WERI-Rb-1 (cell line): ENCODE data around the gene ANKRD44.

ENCODE experiments used
- DNase-seq: peaks from one replicate; pipeline ENCODE4 v3.0.0-alpha.2; 2020
- H3K27ac ChIP-seq: fragments of 250-450 bp; sonication (Bioruptor Pico); 2 replicates; pipeline ENCODE4 v1.5.1; 2020; ENCODE audit warnings: mild to moderate bottlenecking, moderate library complexity
- H3K27me3 ChIP-seq: fragments of 250-450 bp; sonication (Bioruptor Pico); 2 replicates; pipeline ENCODE4 v1.5.1; 2021; ENCODE audit warnings: mild to moderate bottlenecking, low read depth, moderate library complexity; ENCODE audit not compliant: insufficient read depth, severe bottlenecking
- H3K36me3 ChIP-seq: fragments of 250-450 bp; sonication (Bioruptor Pico); 2 replicates; pipeline ENCODE4 v1.5.1; 2020; ENCODE audit warnings: mild to moderate bottlenecking, moderate library complexity
- H3K4me3 ChIP-seq: 2 replicates; pipeline ENCODE4 v1.5.1; 2011; ENCODE audit warnings: low read depth, mild to moderate bottlenecking, control low read depth, low read length
- H3K9me3 ChIP-seq: fragments of 250-450 bp; sonication (Bioruptor Pico); 2 replicates; pipeline ENCODE4 v1.5.1; 2021; ENCODE audit warnings: mild to moderate bottlenecking, moderate library complexity; ENCODE audit not compliant: severe bottlenecking
- TF ChIP-seq, protein P1 (sequence below): IDR thresholded peaks from 2 replicates; pipeline ENCODE4 v1.5.1; 2011; ENCODE audit warnings: low read depth, mild to moderate bottlenecking, control low read depth, inconsistent platforms, low read length

Gene ANKRD44

DNA sequence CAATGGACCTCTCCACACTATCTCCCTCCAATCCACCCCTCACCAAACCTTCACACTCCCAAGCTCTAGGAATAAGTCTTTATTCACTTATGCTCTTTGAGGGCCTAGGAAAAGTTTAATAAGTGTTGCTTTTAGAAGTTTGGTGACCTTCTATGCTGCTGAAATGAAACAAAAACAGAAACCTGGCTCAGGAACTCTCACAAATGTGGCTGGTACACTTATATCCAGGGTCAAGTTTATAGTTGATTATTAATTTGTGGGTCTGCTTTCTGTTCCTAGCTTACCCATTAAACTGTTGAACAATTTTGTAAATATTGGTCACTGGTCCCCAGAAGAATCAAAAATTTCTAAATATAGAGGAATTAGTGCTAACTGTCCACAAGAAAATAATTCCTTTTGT lies 14.2 kb upstream of the ANKRD44 start:
- H3K36me3 ChIP-seq = no peaks in the 10 kb centered on the region
- no peak for DNase-seq
- H3K4me3 ChIP-seq = no peak overlapping the region
- no peak overlapping the region for H3K27ac ChIP-seq
- TF ChIP-seq, protein P1, sequence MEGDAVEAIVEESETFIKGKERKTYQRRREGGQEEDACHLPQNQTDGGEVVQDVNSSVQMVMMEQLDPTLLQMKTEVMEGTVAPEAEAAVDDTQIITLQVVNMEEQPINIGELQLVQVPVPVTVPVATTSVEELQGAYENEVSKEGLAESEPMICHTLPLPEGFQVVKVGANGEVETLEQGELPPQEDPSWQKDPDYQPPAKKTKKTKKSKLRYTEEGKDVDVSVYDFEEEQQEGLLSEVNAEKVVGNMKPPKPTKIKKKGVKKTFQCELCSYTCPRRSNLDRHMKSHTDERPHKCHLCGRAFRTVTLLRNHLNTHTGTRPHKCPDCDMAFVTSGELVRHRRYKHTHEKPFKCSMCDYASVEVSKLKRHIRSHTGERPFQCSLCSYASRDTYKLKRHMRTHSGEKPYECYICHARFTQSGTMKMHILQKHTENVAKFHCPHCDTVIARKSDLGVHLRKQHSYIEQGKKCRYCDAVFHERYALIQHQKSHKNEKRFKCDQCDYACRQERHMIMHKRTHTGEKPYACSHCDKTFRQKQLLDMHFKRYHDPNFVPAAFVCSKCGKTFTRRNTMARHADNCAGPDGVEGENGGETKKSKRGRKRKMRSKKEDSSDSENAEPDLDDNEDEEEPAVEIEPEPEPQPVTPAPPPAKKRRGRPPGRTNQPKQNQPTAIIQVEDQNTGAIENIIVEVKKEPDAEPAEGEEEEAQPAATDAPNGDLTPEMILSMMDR = no peak
- no peaks in the 10 kb centered on the region for H3K9me3 ChIP-seq
- peaks cover 38% of the 10 kb centered on the region for H3K27me3 ChIP-seq

DNA sequence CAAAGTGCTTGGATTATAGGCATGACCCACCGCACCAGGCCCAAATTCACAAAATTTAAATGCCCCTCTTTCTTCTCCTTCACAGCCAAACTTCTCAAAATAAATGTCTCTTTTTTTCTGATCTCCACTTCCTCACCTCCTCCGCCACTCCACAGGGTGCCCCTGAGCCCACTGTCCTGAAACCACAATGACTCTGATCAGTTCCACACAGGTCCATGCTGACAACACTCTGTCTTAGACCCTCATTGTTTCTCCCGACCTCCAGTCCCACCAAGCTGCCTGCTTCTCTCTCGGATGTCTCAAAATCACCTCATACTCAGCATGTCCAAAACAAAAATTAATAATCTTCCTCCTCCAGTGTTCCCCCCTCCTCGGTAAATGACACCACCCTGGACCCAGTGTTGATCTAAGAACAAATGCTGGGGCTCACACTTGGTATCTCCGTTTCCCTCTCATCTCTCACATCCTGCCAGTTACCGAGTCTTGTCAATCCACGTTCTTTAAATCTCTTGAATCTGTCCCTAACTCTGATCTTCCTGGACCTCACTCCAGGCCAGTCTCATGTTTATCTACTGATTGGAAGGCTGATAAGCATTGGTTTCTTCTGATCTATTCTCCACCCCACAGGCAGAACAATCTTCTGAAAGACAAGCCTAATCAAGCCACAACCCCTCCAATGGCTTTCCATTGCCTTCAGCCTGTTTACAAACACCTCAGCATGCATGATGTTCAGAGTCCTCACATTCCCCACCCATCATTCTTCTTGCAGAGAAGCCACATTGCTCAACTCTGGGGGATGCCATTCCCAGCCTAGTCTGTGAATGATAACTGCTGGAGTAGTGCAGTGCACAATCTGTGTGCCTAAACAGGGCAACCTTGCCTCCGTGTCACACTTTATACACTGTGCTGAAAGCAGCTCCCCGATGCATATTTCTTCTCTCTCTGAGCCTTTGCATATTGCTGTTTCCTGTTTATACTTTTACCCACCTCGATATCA lies 12.4 kb upstream of the ANKRD44 start:
- peaks cover 32% of the 10 kb centered on the region for H3K27me3 ChIP-seq
- no peaks in the 10 kb centered on the region for H3K36me3 ChIP-seq
- no peak overlapping the region for H3K27ac ChIP-seq
- TF ChIP-seq, protein P1 = no peak
- H3K4me3 ChIP-seq = no peak overlapping the region
- no peaks in the 10 kb centered on the region for H3K9me3 ChIP-seq
- no peak for DNase-seq

DNA sequence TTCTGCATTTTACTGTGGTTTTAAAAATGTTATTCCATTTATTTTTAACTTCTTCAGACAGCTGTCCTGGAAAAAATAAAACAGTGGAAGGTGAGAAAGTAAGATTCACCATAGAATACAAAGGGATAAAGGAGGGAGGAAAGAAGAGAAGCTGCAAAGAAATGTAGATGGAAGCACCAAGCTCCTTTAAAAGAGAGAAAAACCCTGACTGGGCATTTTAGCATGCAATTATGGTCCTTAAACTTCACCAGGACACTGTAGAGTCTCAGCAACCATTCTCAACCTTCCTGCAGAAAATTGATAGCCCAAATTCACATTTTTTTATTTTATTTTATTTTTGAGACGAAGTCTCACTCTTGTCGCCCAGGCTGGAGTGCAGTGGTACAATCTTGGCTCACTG lies 11.6 kb upstream of the ANKRD44 start:
- Histone ChIP-seq H3K27ac (no peak overlapping the region), H3K9me3 (no peaks in the 10 kb centered on the region), H3K27me3 (peaks cover 31% of the 10 kb centered on the region), H3K4me3 (no peak overlapping the region), H3K36me3 (no peaks in the 10 kb centered on the region)
- TF ChIP-seq, protein P1 = no peak
- DNase-seq = no peak

DNA sequence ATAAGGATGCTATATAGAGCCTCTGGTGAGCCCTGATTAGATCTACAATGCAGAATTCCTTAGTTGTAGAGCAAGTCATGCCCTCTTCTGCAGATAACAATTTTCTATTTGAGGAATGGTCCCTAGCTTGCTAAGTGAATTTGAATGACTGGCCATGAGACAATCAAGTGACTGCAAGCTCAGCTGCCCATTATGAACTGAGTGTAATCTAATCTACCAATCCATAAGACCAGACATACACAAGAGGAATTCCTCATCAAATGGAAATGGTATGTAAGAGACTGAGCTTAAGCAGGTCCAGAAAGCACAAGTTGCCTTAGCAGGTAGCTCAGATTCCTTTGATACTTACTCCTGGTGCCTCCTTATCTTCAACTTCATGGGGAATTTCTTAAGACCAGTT lies 4.8 kb upstream of the ANKRD44 start:
- no peak overlapping the region for H3K27ac ChIP-seq
- no peak for DNase-seq
- H3K27me3 ChIP-seq = peaks cover 23% of the 10 kb centered on the region
- TF ChIP-seq, protein P1 = no peak
- no peaks in the 10 kb centered on the region for H3K36me3 ChIP-seq
- H3K4me3 ChIP-seq = no peak overlapping the region
- H3K9me3 ChIP-seq = no peaks in the 10 kb centered on the region

DNA sequence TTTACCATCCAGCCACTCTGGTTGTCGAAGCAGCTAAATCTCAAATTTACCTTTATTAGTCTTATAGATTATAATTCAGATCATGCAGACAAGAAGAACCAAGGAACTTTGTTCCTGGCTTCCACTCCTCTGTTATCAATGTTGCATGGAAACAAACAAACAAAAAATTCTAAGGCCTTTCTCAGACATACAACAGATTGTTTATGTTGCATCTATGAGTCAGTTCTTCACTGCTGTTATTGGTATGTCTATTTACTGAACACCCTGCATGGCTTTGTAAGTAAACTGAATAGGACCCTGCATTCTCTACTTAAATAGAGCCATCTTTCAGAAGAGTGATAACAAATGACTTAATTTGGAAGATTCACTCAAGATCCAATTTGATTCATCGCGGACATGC lies 1.6 kb upstream of the ANKRD44 start:
- TF ChIP-seq, protein P1 = no peak
- DNase-seq = no peak
- no peaks in the 10 kb centered on the region for H3K36me3 ChIP-seq
- peaks cover 18% of the 10 kb centered on the region for H3K27me3 ChIP-seq
- no peaks in the 10 kb centered on the region for H3K9me3 ChIP-seq
- no peak overlapping the region for H3K4me3 ChIP-seq
- H3K27ac ChIP-seq = no peak overlapping the region
